ENCODE data around the gene TMTC2.

Gene TMTC2

GRCh38 chr12:82783435-82783834 is 96.7 kb downstream of the TMTC2 start:
- TF ChIP-seq CTCF (IDR thresholded peaks at IDR 0.05; ENCODE audit: low read depth, low read length, missing control alignments) = no peak
- Histone ChIP-seq H3K36me3 (replicated peaks) (no peaks in the 10 kb centered on the region), H3K4me3 (ENCODE audit: low read depth, low read length) (no peak overlapping the region), H3K27me3 (replicated peaks) (no peaks in the 10 kb centered on the region), H3K27ac (no peak overlapping the region)
- in situ Hi-C loops (cut with HindIII; ENCODE audit: low pct_ligation_motif_present, low sequenced_read_pairs) = no loop called here
- no peak for DNase-seq

GRCh38 chr12:82787016-82787415 is 100.3 kb downstream of the TMTC2 start:
- TF ChIP-seq CTCF (IDR thresholded peaks at IDR 0.05; ENCODE audit: low read depth, low read length, missing control alignments) = no peak
- Histone ChIP-seq H3K4me3 (ENCODE audit: low read depth, low read length) (no peak overlapping the region), H3K36me3 (replicated peaks) (no peaks in the 10 kb centered on the region), H3K27ac (no peak overlapping the region), H3K27me3 (replicated peaks) (no peaks in the 10 kb centered on the region)
- no peak for DNase-seq
- in situ Hi-C loops (cut with HindIII; ENCODE audit: low pct_ligation_motif_present, low sequenced_read_pairs) = no loop called here

GRCh38 chr12:82788594-82788993 is 101.9 kb downstream of the TMTC2 start:
- no peak for DNase-seq
- no peaks in the 10 kb centered on the region for H3K27me3 ChIP-seq (replicated peaks)
- no peak overlapping the region for H3K27ac ChIP-seq
- no peak overlapping the region for H3K4me3 ChIP-seq (ENCODE audit: low read depth, low read length)
- TF ChIP-seq CTCF (IDR thresholded peaks at IDR 0.05; ENCODE audit: low read depth, low read length, missing control alignments) = no peak
- H3K36me3 ChIP-seq (replicated peaks) = no peaks in the 10 kb centered on the region
- in situ Hi-C loops (cut with HindIII; ENCODE audit: low pct_ligation_motif_present, low sequenced_read_pairs) = no loop called here

- Histone ChIP-seq H3K36me3 (replicated peaks) (no peaks in the 10 kb centered on the region), H3K4me3 (ENCODE audit: low read depth, low read length) (no peak overlapping the region), H3K27ac (no peak overlapping the region), H3K27me3 (replicated peaks) (no peaks in the 10 kb centered on the region)
- DNase-seq = no peak
- in situ Hi-C loops (cut with HindIII; ENCODE audit: low pct_ligation_motif_present, low sequenced_read_pairs) = no loop called here
- TF ChIP-seq CTCF (IDR thresholded peaks at IDR 0.05; ENCODE audit: low read depth, low read length, missing control alignments) = no peak
Measured at GRCh38 chr12:82789674-82790073, 103.0 kb downstream of the TMTC2 start.

- Histone ChIP-seq H3K4me3 (ENCODE audit: low read depth, low read length) (no peak overlapping the region), H3K27me3 (replicated peaks) (no peaks in the 10 kb centered on the region), H3K36me3 (replicated peaks) (no peaks in the 10 kb centered on the region), H3K27ac (no peak overlapping the region)
- in situ Hi-C loops (cut with HindIII; ENCODE audit: low pct_ligation_motif_present, low sequenced_read_pairs) = no loop called here
- DNase-seq = no peak
- TF ChIP-seq CTCF (IDR thresholded peaks at IDR 0.05; ENCODE audit: low read depth, low read length, missing control alignments) = no peak
Measured at GRCh38 chr12:82793751-82794281, 107.1 kb downstream of the TMTC2 start.

- DNase-seq = no peak
- TF ChIP-seq CTCF (IDR thresholded peaks at IDR 0.05; ENCODE audit: low read depth, low read length, missing control alignments) = no peak
- no peak overlapping the region for H3K4me3 ChIP-seq (ENCODE audit: low read depth, low read length)
- no peak overlapping the region for H3K27ac ChIP-seq
- in situ Hi-C loops (cut with HindIII; ENCODE audit: low pct_ligation_motif_present, low sequenced_read_pairs) = no loop called here
- H3K27me3 ChIP-seq (replicated peaks) = no peaks in the 10 kb centered on the region
- H3K36me3 ChIP-seq (replicated peaks) = no peaks in the 10 kb centered on the region
Measured at GRCh38 chr12:82797480-82797879, 110.8 kb downstream of the TMTC2 start.
